ENCODE results near the gene MCOLN1. TPM values are rescaled to one million over a fixed set of nuclear protein-coding genes. Genes with fewer than 3 reads are reported as not detected.

The MCOLN1 gene
- total RNA-seq, 1 experiment from 2014 or later: 28.4 TPM

DNA sequence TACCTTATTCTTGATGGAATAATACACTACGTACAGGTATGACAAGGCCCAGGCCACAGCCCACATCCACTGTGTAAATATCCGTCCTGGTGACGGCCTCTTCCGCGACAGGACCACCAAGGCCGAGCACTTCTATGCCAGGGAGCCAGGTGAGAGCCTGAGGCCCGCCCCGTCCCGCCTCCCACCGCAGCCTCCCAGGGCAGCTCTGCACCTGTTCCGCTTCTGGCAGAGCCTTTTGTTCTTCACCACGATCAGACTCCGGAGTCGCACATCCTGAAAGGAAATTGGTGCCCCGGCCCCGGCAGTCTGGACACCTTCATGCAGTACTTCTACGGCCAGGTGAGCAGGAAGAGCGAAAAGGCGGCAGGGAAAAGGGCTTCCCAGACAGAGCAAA, 17.1 kb upstream of the MCOLN1 start:
- no peak overlapping the region for H3K27ac ChIP-seq (ENCODE audit: low read depth, low read length, poor library complexity, severe bottlenecking)
- no peak for DNase-seq (ENCODE audit: low spot score)
- intact Hi-C loops (cut with micrococcal nuclease; ENCODE audit: unreplicated experiment): no loop called here
- peaks cover 5% of the 10 kb centered on the region for H3K4me1 ChIP-seq (ENCODE audit: insufficient read depth, low read length, poor library complexity, severe bottlenecking)
- no TSS peak for BruUV-seq (replicated peaks)
- ChIA-PET POLR2A (ENCODE audit: low non-redundant PET) (no interaction called here), CTCF (interaction anchor here (1.9 kb wide), 1 partner anchor 63 kb away, joined by 4 read pairs; no protein-coding TSS in a partner anchor)
- H3K27me3 ChIP-seq (replicated peaks; ENCODE audit: insufficient read depth, low read depth, low read length, poor library complexity): peaks cover 4% of the 10 kb centered on the region
- no peaks in the 10 kb centered on the region for H3K9me3 ChIP-seq (ENCODE audit: low read depth, low read length, poor library complexity, severe bottlenecking)
- no peaks in the 10 kb centered on the region for H3K36me3 ChIP-seq (ENCODE audit: insufficient read depth, low read length, poor library complexity, severe bottlenecking)
- peak overlapping the region; percentile 27 for H3K4me3 ChIP-seq (ENCODE audit: low read depth, low read length, poor library complexity, severe bottlenecking)
- TF ChIP-seq, protein P1, sequence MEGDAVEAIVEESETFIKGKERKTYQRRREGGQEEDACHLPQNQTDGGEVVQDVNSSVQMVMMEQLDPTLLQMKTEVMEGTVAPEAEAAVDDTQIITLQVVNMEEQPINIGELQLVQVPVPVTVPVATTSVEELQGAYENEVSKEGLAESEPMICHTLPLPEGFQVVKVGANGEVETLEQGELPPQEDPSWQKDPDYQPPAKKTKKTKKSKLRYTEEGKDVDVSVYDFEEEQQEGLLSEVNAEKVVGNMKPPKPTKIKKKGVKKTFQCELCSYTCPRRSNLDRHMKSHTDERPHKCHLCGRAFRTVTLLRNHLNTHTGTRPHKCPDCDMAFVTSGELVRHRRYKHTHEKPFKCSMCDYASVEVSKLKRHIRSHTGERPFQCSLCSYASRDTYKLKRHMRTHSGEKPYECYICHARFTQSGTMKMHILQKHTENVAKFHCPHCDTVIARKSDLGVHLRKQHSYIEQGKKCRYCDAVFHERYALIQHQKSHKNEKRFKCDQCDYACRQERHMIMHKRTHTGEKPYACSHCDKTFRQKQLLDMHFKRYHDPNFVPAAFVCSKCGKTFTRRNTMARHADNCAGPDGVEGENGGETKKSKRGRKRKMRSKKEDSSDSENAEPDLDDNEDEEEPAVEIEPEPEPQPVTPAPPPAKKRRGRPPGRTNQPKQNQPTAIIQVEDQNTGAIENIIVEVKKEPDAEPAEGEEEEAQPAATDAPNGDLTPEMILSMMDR (conservative IDR thresholded peaks at IDR 0.05; ENCODE audit: low read depth, low read length): no peak
- no peak for TF ChIP-seq EZH2 (IDR thresholded peaks at IDR 0.05; ENCODE audit: borderline replicate concordance, low read depth, low read length, poor library complexity, severe bottlenecking)

DNA sequence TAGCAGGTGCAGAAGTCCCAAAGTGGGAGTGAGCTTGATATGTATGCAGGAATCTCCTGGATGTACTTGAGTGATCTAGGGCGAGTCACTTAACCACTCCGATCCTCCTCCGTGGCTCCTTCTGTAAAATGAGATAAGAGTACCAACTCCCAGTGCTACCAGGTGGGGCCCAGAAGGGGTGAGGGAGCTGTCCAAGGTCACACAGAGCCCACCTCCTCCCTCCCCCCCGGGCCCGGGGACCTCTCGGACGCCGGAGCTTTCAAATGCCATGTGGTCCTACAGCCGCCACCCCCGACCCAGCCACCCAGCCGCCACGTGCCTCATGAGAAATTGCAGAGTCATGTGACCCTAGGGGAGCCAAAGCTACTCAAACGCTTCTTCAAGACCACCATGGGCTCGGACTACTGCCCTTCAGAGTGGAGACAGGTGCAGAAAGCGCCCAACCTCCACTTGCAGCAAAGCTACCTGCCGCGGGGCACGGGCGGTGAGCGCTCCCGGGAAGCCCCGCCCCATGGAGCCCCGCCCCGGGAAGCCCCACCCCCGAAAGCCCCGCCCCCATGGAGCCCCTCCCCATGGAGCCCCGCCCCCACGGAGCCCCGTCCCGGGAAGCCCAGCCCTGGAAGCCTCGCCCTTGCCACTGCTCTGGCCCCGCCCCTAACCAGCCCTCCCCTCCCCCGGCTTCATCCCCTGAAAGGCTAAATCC, 16.6 kb upstream of the MCOLN1 start:
- no peak for TF ChIP-seq EZH2 (IDR thresholded peaks at IDR 0.05; ENCODE audit: borderline replicate concordance, low read depth, low read length, poor library complexity, severe bottlenecking)
- TF ChIP-seq, protein P1 (conservative IDR thresholded peaks at IDR 0.05; ENCODE audit: low read depth, low read length): no peak
- BruUV-seq (replicated peaks): no TSS peak
- peaks cover under 1% of the 10 kb centered on the region for H3K27me3 ChIP-seq (replicated peaks; ENCODE audit: insufficient read depth, low read depth, low read length, poor library complexity)
- H3K9me3 ChIP-seq (ENCODE audit: low read depth, low read length, poor library complexity, severe bottlenecking): no peaks in the 10 kb centered on the region
- ChIA-PET POLR2A (ENCODE audit: low non-redundant PET) (no interaction called here), CTCF (interaction anchor here (0.7 to 1.9 kb wide), 2 partner anchors 63 to 175 kb away, joined by 4 to 6 read pairs; partner anchors contain the start of gene TRAPPC5)
- H3K36me3 ChIP-seq (ENCODE audit: insufficient read depth, low read length, poor library complexity, severe bottlenecking): no peaks in the 10 kb centered on the region
- peak overlapping the region; percentile 27 for H3K4me3 ChIP-seq (ENCODE audit: low read depth, low read length, poor library complexity, severe bottlenecking)
- peaks cover 5% of the 10 kb centered on the region for H3K4me1 ChIP-seq (ENCODE audit: insufficient read depth, low read length, poor library complexity, severe bottlenecking)
- intact Hi-C loops (cut with micrococcal nuclease; ENCODE audit: unreplicated experiment): no loop called here
- H3K27ac ChIP-seq (ENCODE audit: low read depth, low read length, poor library complexity, severe bottlenecking): no peak overlapping the region
- DNase-seq (ENCODE audit: low spot score): no peak

DNA sequence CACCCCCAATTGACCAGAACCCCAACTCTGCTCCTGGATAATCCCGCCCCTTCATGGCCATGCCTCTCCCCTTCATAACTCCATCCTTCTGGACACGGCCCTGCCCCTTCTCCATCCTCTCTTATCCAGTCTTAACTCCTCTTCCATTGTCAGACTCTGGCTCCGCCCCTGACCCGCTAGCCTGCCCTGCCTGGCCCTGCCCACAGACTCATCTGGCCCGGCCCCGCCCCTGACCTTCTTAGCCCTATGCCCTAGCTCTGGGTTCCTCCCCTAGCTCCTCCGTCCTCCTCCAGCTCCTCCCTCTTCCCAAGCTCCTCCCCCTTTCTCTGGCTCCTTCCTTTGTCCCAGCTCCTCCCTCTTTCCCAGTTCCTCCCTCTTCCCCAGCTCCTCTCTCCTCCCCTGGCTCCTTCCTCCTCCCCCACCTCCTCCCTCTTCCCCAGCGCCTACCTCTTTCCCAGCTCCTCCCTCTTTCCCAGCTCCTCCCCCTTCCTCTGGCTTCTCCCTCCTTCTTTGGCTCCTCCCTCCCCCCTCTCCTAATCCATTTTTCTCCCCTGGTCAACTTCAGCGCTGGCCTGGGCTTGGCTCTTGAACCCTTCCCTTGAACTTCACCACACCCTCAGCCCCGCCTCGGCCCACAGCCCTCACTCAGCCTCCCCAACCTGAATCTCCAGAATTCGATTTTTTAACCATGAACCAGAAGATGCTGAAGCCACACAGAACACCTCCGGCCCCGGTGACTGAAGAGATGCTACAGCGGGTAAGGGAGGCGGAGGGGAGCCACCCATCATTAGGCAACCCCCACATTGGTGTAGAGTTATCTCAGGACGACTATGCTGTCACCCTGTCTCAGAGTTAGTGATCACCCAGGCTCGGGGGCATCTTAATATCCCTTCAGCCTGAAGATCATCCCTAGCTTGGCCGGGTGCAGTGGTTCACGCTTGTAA, 15.8 kb upstream of the MCOLN1 start:
- Histone ChIP-seq H3K9me3 (ENCODE audit: low read depth, low read length, poor library complexity, severe bottlenecking) (no peaks in the 10 kb centered on the region), H3K27me3 (replicated peaks; ENCODE audit: insufficient read depth, low read depth, low read length, poor library complexity) (no peaks in the 10 kb centered on the region), H3K4me3 (ENCODE audit: low read depth, low read length, poor library complexity, severe bottlenecking) (peak overlapping the region; percentile 25), H3K4me1 (ENCODE audit: insufficient read depth, low read length, poor library complexity, severe bottlenecking) (peaks cover 5% of the 10 kb centered on the region), H3K36me3 (ENCODE audit: insufficient read depth, low read length, poor library complexity, severe bottlenecking) (no peaks in the 10 kb centered on the region), H3K27ac (ENCODE audit: low read depth, low read length, poor library complexity, severe bottlenecking) (no peak overlapping the region)
- DNase-seq (ENCODE audit: low spot score): peak; percentile 94
- TF ChIP-seq, protein P1 (conservative IDR thresholded peaks at IDR 0.05; ENCODE audit: low read depth, low read length): no peak
- TF ChIP-seq EZH2 (IDR thresholded peaks at IDR 0.05; ENCODE audit: borderline replicate concordance, low read depth, low read length, poor library complexity, severe bottlenecking): no peak
- BruUV-seq (replicated peaks): no TSS peak
- intact Hi-C loops (cut with micrococcal nuclease; ENCODE audit: unreplicated experiment): no loop called here
- ChIA-PET POLR2A (ENCODE audit: low non-redundant PET) (no interaction called here), CTCF (interaction anchor here (0.7 to 1.9 kb wide), 2 partner anchors 62 to 174 kb away, joined by 4 to 6 read pairs; partner anchors contain the start of gene TRAPPC5)

Data from A673 (cell line).